ENCODE results near the gene C12orf42. TPM values are rescaled to one million over a fixed set of nuclear protein-coding genes. Genes with fewer than 3 reads are reported as not detected.

C12orf42 gene
- total and polyA plus RNA-seq, 2 of the 4 experiments (the other 2 are of a cell fraction), result not detected

Other genes starting within 250 kb of the C12orf42 start
- not detected in 2 replicates for gene STAB2, start 91.3 kb upstream of the C12orf42 start, total RNA-seq (2012; rRNA removed)
- gene STAB2, start 91.3 kb upstream of the C12orf42 start, polyA plus RNA-seq (2012; rRNA removed), result not detected in 2 replicates

Measured in IMR-90 (cell line).